LNCAP (cell line): ENCODE measurements around the gene ELAPOR2.

Experiments used
- TF ChIP-seq, protein P1 (sequence below): fragments of 450-650 bp; IDR thresholded peaks from 2 replicates; pipeline ENCODE4 v1.5.1; 2017; ENCODE audit warnings: mild to moderate bottlenecking

ELAPOR2 gene

GRCh38 chr7:87032604-87033339 is 26.7 kb downstream of the ELAPOR2 start:
- TF ChIP-seq, protein P1, sequence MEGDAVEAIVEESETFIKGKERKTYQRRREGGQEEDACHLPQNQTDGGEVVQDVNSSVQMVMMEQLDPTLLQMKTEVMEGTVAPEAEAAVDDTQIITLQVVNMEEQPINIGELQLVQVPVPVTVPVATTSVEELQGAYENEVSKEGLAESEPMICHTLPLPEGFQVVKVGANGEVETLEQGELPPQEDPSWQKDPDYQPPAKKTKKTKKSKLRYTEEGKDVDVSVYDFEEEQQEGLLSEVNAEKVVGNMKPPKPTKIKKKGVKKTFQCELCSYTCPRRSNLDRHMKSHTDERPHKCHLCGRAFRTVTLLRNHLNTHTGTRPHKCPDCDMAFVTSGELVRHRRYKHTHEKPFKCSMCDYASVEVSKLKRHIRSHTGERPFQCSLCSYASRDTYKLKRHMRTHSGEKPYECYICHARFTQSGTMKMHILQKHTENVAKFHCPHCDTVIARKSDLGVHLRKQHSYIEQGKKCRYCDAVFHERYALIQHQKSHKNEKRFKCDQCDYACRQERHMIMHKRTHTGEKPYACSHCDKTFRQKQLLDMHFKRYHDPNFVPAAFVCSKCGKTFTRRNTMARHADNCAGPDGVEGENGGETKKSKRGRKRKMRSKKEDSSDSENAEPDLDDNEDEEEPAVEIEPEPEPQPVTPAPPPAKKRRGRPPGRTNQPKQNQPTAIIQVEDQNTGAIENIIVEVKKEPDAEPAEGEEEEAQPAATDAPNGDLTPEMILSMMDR: no peak

DNA sequence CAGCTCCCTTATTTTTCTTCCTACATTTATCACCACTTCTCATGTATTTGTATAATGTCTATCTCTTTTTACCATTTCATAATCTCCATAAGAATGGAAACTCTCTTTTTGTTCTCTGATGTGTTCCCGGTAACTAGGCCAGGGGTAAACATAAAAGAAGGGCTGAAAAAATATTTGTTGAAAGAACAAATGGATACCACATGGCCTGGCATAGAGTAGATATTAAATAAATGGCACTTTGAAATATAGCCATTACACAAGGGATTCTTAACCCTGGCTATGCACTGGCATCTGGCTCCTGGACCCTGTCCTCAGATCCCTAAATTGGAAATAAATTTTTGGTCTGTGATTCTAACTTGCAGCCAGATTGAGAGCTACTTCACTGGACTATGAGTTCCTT is 30.4 kb downstream of the ELAPOR2 start:
- TF ChIP-seq, protein P1: no peak

DNA sequence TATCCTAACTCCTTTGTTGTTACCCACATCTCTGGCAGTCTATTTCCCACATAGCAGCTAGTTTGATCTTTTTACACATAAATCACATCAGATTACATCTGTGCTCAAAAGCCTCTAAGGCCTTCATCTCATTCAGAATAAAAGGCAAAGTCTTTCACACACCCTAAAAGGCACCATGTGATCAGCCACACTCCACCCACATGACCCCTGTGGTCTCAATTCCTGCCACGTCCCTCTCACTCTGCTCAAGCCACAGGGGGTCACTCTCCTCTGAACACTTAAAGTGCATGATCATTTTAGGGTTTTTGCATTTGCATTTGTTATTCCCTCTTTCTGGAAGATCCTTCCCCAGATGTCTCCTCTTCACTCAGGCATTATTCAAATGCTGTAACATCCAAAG is 30.8 kb downstream of the ELAPOR2 start:
- TF ChIP-seq, protein P1: no peak

- TF ChIP-seq, protein P1: no peak
Observed at GRCh38 chr7:87027900-87028299, 31.6 kb downstream of the ELAPOR2 start.

DNA sequence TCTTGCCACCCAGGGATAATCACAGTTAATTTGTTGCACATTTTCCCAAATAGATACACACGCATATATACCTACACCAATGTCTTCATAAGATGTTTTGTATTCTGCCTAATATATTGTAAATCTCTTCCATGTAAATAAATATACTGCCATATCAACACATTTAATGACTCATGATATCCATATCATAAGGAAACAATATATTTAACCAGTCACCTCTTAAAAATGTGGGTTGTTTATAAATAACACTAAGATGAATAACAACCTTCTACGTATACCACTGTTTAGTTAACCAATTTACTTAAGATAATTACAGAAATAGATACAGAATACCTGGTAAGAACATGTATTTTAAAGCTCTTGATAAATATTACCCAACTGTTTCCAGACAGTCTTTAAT is 38.2 kb downstream of the ELAPOR2 start:
- TF ChIP-seq, protein P1: no peak

DNA sequence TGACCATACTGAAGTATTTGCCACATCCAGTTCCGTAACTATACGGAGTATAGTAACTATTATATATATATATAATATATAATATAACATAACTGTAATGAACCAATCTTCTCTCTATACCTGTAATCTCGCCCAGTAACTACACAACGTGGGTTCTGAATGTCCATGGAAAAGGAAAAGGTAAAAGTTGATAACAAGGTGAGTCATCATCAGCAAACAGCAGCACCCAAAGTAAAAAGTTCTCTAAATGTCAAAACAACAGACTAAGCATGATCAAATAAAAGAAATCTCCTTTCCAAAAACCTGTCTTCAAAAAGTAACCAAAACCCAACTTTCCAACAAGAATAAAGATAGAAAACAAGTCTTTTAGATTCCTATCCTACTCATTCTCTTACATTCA is 42.8 kb downstream of the ELAPOR2 start:
- TF ChIP-seq, protein P1: no peak

DNA sequence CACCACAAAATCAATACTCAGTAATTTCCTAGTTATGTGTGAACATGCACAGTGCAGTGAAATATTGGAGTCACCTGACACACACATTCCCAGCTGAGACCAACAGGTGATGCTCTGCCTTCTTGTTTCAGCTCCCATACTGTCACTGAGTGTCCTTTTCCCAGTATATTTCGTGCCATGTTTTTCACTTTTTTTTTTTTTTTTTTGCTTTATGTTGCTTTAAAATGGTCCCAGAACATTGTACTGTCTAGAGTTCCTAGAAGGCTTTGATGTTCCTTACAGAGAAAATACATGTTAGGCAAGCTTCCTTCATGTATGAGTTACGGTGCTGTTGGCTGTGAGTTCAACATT is 45.6 kb downstream of the ELAPOR2 start:
- TF ChIP-seq, protein P1: no peak
